Measurements from ENCODE around the gene TNKS1BP1. TPM values are rescaled to one million over a fixed set of nuclear protein-coding genes. Genes with fewer than 3 reads are reported as not detected.
A peak's percentile ranks its signal among the peaks of the same experiment; 100 is the strongest.

Gene TNKS1BP1
- total and polyA plus RNA-seq, 9 of the 15 experiments (the other 6 are each of a cell fraction or from before 2014, with no cell fraction given): 1.1 to 47.2 (median 10.9) TPM

GRCh38 chr11:57276169-57276970 lies 48.4 kb downstream of the TNKS1BP1 start (continued):
- no peak for TF ChIP-seq FOXK1 (CRISPR knock-in tag; IDR thresholded peaks at IDR 0.05; ENCODE audit: borderline replicate concordance)
- peak in 1 of 2 experiments; percentile 10; a peak in 1 of 4 replicates for TF ChIP-seq FOXA3 (CRISPR knock-in tag; conservative IDR thresholded peaks at IDR 0.05 in 1 of 2, IDR thresholded peaks at IDR 0.05 in 1 of 2)
- no peak for TF ChIP-seq CXXC5 (CRISPR knock-in tag; IDR thresholded peaks at IDR 0.05)
- peak; percentile 31; the same call in 1 of the 2 replicates for TF ChIP-seq ZNF263 (CRISPR knock-in tag; IDR thresholded peaks at IDR 0.05; ENCODE audit: borderline replicate concordance)
- peak; percentile 91 for TF ChIP-seq MEIS2 (IDR thresholded peaks at IDR 0.05; ENCODE audit: partially characterized antibody)
- TF ChIP-seq CTBP1 (IDR thresholded peaks at IDR 0.05; ENCODE audit: borderline replicate concordance): no peak

- Histone ChIP-seq H2AFZ (ENCODE audit: low read depth, low read length) (no peak overlapping the region), H3K79me2 (ENCODE audit: control insufficient read depth, insufficient read depth, low read length) (no peaks in the 10 kb centered on the region), H3K9me1 (ENCODE audit: control insufficient read depth, insufficient read depth, low read length) (no peaks in the 10 kb centered on the region), H3K27ac (ENCODE audit: extremely low read depth, low read depth, low read length) (no peak overlapping the region), H3K9me3 (replicated peaks; ENCODE audit: control insufficient read depth, insufficient read depth, low read depth, low read length) (no peaks in the 10 kb centered on the region), H4K20me1 (replicated peaks; ENCODE audit: control insufficient read depth, insufficient read depth, low read length) (no peaks in the 10 kb centered on the region), H3K4me2 (ENCODE audit: insufficient read depth, low read length) (no peak overlapping the region), H3K4me3 (no peak overlapping the region), H3K36me3 (ENCODE audit: control insufficient read depth, insufficient read depth, low read length) (no peaks in the 10 kb centered on the region), H3K27me3 (ENCODE audit: control insufficient read depth in 2 of 2, insufficient read depth in 2 of 2, low read length in 2 of 2) (peaks cover 4 to 5% of the 10 kb centered on the region in 2 experiments; a peak in 2 of 5 replicates), H3K4me1 (replicated peaks in 1 of 2; ENCODE audit: control insufficient read depth in 2 of 2, insufficient read depth in 2 of 2, low read length in 2 of 2) (peaks cover 0 to 14% of the 10 kb centered on the region in 2 experiments; a peak in 4 of 5 replicates), H3K9ac (ENCODE audit: insufficient read depth in 1 of 2, low read depth in 2 of 2, low read length in 2 of 2) (no peak overlapping the region)
- POLR2A ChIA-PET: no interaction called here
- WGBS (ENCODE audit: insufficient coverage, low coverage, missing lambda C conversion rate): 0% methylated on average over 3 of the region's 3 CpGs
- no peak for ATAC-seq
- CTCF ChIA-PET (ENCODE audit: low intra/inter-chr PET ratio): no interaction called here
- BruUV-seq (replicated peaks): no TSS peak
- no peak for DNase-seq (ENCODE audit: extremely low read depth in 1 of 4, low spot score in 3 of 4)
- in situ Hi-C loops (cut with MboI): no loop called here
- FAIRE-seq: no peak
- TF ChIP-seq MEF2D (tag; conservative IDR thresholded peaks at IDR 0.05; ENCODE audit: low read depth): no peak
- TF ChIP-seq POLR3G (IDR thresholded peaks at IDR 0.05; ENCODE audit: extremely low read depth, insufficient read length, insufficient replicate concordance): no peak
- no peak for TF ChIP-seq HDAC8 (tag; IDR thresholded peaks at IDR 0.05)
- no peak for TF ChIP-seq MECOM (CRISPR knock-in tag; IDR thresholded peaks at IDR 0.05)
- no peak for TF ChIP-seq KLF13 (tag; IDR thresholded peaks at IDR 0.05; ENCODE audit: borderline replicate concordance, low read depth)
- no peak for TF ChIP-seq SOX6 (IDR thresholded peaks at IDR 0.05)
- no peak for TF ChIP-seq SRSF9 (IDR thresholded peaks at IDR 0.05; ENCODE audit: borderline replicate concordance, low read depth, low read length)
- no peak for TF ChIP-seq PYGO2 (tag; IDR thresholded peaks at IDR 0.05)
- TF ChIP-seq HMBOX1 (IDR thresholded peaks at IDR 0.05): no peak
- no peak for TF ChIP-seq GTF2A2 (tag; IDR thresholded peaks at IDR 0.05)
- TF ChIP-seq KLF10 (CRISPR knock-in tag; IDR thresholded peaks at IDR 0.05): no peak
- no peak for TF ChIP-seq DMBX1 (CRISPR knock-in tag; IDR thresholded peaks at IDR 0.05; ENCODE audit: borderline replicate concordance)
- no peak for TF ChIP-seq ZNF212 (CRISPR knock-in tag; IDR thresholded peaks at IDR 0.05)
- no peak for TF ChIP-seq TBL1XR1 (IDR thresholded peaks at IDR 0.05; ENCODE audit: low read length in 2 of 2)
- no peak for TF ChIP-seq ZNF282 (CRISPR knock-in tag; IDR thresholded peaks at IDR 0.05)
- no peak for TF ChIP-seq CBX3 (IDR thresholded peaks at IDR 0.05; ENCODE audit: borderline replicate concordance in 1 of 2, low read length in 2 of 2)
- intact Hi-C loops (cut with micrococcal nuclease): loop anchor here (5.0 kb wide), 1 partner anchor 52 kb away; no protein-coding TSS in a partner anchor
These were observed 49.2 kb downstream of the TNKS1BP1 start for GRCh38 chr11:57275582-57275981.

All from K562 (cell line).